Activated CD8-positive, alpha-beta memory T cell treated with anti-CD3 and anti-CD28 coated beads, Interleukin-2, amount 50 U/mL, for 1 hour (primary cell): ENCODE data around the gene TMEM217.

Experiments used
- DNase-seq: peaks from one replicate; pipeline ENCODE4 v3.0.0-alpha.2; 2020; ENCODE audit errors: extremely low read depth

The TMEM217 gene

DNA sequence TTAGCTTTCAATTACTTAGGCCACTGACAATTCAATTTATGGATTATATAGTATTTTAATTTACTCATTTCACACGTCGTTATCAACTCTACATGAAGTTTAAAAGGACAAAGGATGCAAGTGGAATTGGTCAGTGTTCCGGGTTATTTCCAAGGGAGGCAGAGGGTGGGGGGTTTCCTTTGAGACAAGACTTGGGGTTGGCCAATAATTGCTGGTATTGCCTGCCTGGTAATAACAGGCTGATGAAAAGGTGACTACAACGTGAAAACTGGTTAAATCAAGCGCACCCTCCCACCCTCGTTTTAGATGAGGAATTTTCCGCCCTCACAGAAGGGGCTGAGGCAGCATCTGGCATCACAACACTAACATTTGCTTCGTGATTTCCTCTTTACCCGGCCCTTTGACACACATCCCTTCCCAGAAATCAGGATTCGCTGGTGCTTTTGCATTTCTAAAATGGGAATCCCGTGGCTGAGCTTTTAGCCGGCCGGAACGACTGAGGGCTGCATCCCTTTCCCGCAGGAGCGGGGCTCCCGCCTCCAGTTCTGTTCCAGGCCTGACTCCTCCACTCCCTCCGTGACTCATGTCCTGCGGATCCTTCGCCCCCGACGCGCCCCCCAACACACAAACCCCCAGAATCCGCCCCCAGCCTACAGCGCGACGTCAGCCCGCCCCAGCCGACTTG, 89.0 kb downstream of the TMEM217 start:
- DNase-seq = no peak

DNA sequence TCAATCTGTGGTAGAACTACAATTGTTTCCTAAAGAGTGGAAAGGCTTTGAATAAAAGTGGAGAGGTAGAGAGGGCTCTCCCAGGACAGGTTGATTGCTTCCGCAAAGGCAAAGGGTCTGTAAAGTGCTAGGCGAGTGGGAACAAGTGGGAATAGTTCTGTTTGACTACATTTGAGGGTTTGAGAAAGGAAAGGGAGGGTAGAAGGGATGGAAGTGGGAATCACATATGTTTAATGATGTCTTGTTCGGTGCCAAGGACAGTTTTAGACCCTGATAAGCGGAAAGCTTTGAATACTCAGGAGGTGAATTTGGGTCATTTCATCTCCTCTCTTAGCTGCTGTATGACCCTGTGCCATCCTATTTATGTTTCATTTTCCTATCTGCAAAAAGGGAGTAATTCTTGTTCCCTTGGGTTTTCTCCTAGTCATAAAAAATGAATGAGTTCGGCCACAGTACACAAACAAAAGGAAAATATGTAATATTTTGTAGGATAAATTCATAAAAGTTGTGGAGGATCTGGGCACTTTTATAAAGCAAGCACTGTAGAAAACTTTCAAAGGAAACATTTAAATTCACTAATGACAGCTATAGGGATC, 89.7 kb downstream of the TMEM217 start:
- no peak for DNase-seq

DNA sequence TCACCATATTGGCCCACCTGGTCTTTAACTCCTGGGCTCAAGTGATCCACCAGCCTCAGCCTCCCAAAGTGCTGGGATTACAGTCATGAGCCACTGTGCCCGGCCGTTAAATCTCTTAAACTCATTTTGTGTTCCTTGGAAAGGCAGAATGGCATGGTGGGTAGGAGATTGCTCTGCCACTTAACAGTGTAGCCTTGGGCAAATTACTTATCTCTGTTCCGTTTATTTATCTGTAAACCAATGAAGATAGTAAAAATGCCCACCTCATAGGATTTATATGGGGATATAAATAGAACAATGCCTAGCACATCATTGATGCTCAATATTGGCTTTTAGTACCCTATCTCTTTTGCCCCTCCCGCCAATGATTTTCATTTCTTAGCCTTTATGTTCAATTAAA, 95.2 kb downstream of the TMEM217 start:
- no peak for DNase-seq
